A549 (cell line): ENCODE results near the gene LILRB1. TPM values are rescaled to one million over a fixed set of nuclear protein-coding genes. Genes with fewer than 3 reads are reported as not detected.

Source experiments
- ATAC-seq, 2 experiments: fragments of 200-7000 bp in 1 of 2; fragments of >200 bp in 1 of 2; cut with Nextera tagmentation in 1 of 2; cut with Tn5 transposase in 1 of 2; 3 replicates each; pipeline versions ENCODE4 v1.8.0 to v1.9.1; 2018 to 2020; ENCODE audit warnings: mild to moderate bottlenecking in 1 of 2, moderate library complexity in 1 of 2
- CTCF ChIA-PET: fragments of 300-600 bp; sonication (Branson Sonifier 250); formaldehyde crosslinking; extraction: SDS; loops from one replicate; lab custom pipeline; 2021; ENCODE audit warnings: antibody characterized with exemption, inconsistent platforms; lab: Yijun Ruan, JAX
- POLR2A ChIA-PET: fragments of 350-600 bp; formaldehyde crosslinking; extraction: SDS; loops from one replicate; lab custom pipeline; 2021; ENCODE audit warnings: antibody characterized with exemption, inconsistent platforms; lab: Yijun Ruan, JAX
- DNase-seq, 2 experiments: peaks; one replicate each; pipeline versions ENCODE4 v3.0.0 to v3.0.0-alpha.2; 2011 to 2016; ENCODE audit warnings: low read depth in 1 of 2, low spot score in 1 of 2
- FAIRE-seq: peaks from 2 replicates; lab custom pipeline; 2011; peaks lifted over from hg19 to GRCh38; lab: Jason Lieb, UNC
- H3K27ac ChIP-seq, 2 experiments: fragments of >200 bp; sonication (Bioruptor Twin); formaldehyde crosslinking; 3 replicates each; pipeline ENCODE4 v1.5.1; 2016 to 2017
- H3K4me1 ChIP-seq: fragments of >200 bp; sonication (Bioruptor Twin); formaldehyde crosslinking; 3 replicates; pipeline ENCODE4 v1.6.1; 2016
- H3K4me2 ChIP-seq: fragments of >200 bp; sonication (Bioruptor Twin); formaldehyde crosslinking; 3 replicates; pipeline ENCODE4 v1.6.1; 2016
- H3K4me3 ChIP-seq: fragments of >200 bp; sonication (Bioruptor Twin); formaldehyde crosslinking; 3 replicates; pipeline ENCODE4 v1.5.1; 2016
- H3K9me3 ChIP-seq: fragments of >200 bp; sonication (Bioruptor Twin); formaldehyde crosslinking; 3 replicates; pipeline ENCODE4 v1.6.1; 2016
- ATOH8 ChIP-seq: fragments of 250-450 bp; sonication (Bioruptor Pico); IDR thresholded peaks from 2 replicates; pipeline ENCODE4 v1.5.0; 2020; ENCODE audit warnings: low read depth, mild to moderate bottlenecking, moderate library complexity
- CBX2 ChIP-seq: fragments of 200-600 bp; sonication (generic); IDR thresholded peaks from 2 replicates; pipeline ENCODE4 v1.6.1; 2016; ENCODE audit warnings: low read depth, mild to moderate bottlenecking, borderline replicate concordance
- CHD2 ChIP-seq: fragments of 150-350 bp; IDR thresholded peaks from 2 replicates; pipeline ENCODE4 v1.6.1; 2014; ENCODE audit warnings: low read length; ENCODE audit not compliant: partially characterized antibody
- CHD4 ChIP-seq: fragments of 200-600 bp; sonication (generic); IDR thresholded peaks from 2 replicates; pipeline ENCODE4 v1.6.1; 2016; ENCODE audit warnings: antibody characterized with exemption, mild to moderate bottlenecking, borderline replicate concordance
- EHMT2 ChIP-seq: fragments of 200-600 bp; sonication (generic); IDR thresholded peaks from 2 replicates; pipeline ENCODE4 v1.6.1; 2016; ENCODE audit warnings: antibody characterized with exemption, low read depth, mild to moderate bottlenecking, moderate library complexity
- EP300 ChIP-seq, 2 experiments: fragments of >200 bp; sonication (Bioruptor Twin); formaldehyde crosslinking; IDR thresholded peaks; 2 replicates in 1 of 2; 3 replicates in 1 of 2; pipeline ENCODE4 v1.6.1; 2016 to 2017
- GATA3 ChIP-seq: IDR thresholded peaks from 2 replicates; pipeline ENCODE4 v1.6.1; 2012; ENCODE audit warnings: borderline replicate concordance
- HES2 ChIP-seq: fragments of >200 bp; sonication (Bioruptor Twin); formaldehyde crosslinking; IDR thresholded peaks from 2 replicates; pipeline ENCODE4 v1.6.1; 2016
- HMGXB4 ChIP-seq: fragments of 250-450 bp; sonication (Bioruptor Pico); IDR thresholded peaks from 2 replicates; pipeline ENCODE4 v1.5.0; 2021; ENCODE audit warnings: mild to moderate bottlenecking, moderate library complexity, borderline replicate concordance
- HOXA7 ChIP-seq: fragments of 250-450 bp; sonication (Bioruptor Pico); IDR thresholded peaks from 2 replicates; pipeline ENCODE4 v1.5.0; 2020; ENCODE audit warnings: mild to moderate bottlenecking, moderate library complexity
- KDM1A ChIP-seq: fragments of 200-600 bp; sonication (generic); IDR thresholded peaks from 2 replicates; pipeline ENCODE4 v1.6.1; 2016; ENCODE audit warnings: low read depth, mild to moderate bottlenecking
- MAZ ChIP-seq: fragments of 150-350 bp; IDR thresholded peaks from 2 replicates; pipeline ENCODE4 v1.6.1; 2014; ENCODE audit warnings: antibody characterized with exemption, low read depth, low read length, borderline replicate concordance
- MYC ChIP-seq: IDR thresholded peaks from 2 replicates; pipeline ENCODE4 v1.6.1; 2012; ENCODE audit warnings: mild to moderate bottlenecking, inconsistent platforms, low read length, improper control_type of control experiment, borderline replicate concordance
- NPAS2 ChIP-seq: fragments of 250-450 bp; sonication (Bioruptor Pico); IDR thresholded peaks from 2 replicates; pipeline ENCODE4 v1.8.0; 2022; ENCODE audit warnings: mild to moderate bottlenecking, moderate library complexity, borderline replicate concordance
- NR3C1 ChIP-seq: fragments of >200 bp; sonication (Bioruptor Twin); formaldehyde crosslinking; IDR thresholded peaks from 3 replicates; pipeline ENCODE4 v1.6.1; 2017
- PHF8 ChIP-seq: fragments of 200-600 bp; sonication (generic); IDR thresholded peaks from 2 replicates; pipeline ENCODE4 v1.6.1; 2016; ENCODE audit warnings: low read depth, mild to moderate bottlenecking, antibody characterized with exemption, moderate library complexity, borderline replicate concordance
- POLR2AphosphoS2 ChIP-seq: conservative IDR thresholded peaks from 2 replicates; pipeline ENCODE4 v1.6.1; 2012; ENCODE audit warnings: low read length, improper control_type of control experiment, inconsistent platforms
- RAD21 ChIP-seq, 2 experiments: fragments of >200 bp in 1 of 2; sonication (Bioruptor Twin) in 1 of 2; formaldehyde crosslinking in 1 of 2; IDR thresholded peaks in 1 of 2; conservative IDR thresholded peaks in 1 of 2; 2 replicates in 1 of 2; 3 replicates in 1 of 2; pipeline ENCODE4 v1.6.1; 2012 to 2018; ENCODE audit warnings: inconsistent platforms in 1 of 2
- RARB ChIP-seq: fragments of 250-450 bp; sonication (Bioruptor Pico); IDR thresholded peaks from 2 replicates; pipeline ENCODE4 v1.8.0; 2021; ENCODE audit warnings: mild to moderate bottlenecking, moderate library complexity
- RCOR1 ChIP-seq: fragments of 150-350 bp; IDR thresholded peaks from 2 replicates; pipeline ENCODE4 v1.6.1; 2014; ENCODE audit warnings: antibody characterized with exemption, low read length, low read depth
- SREBF2 ChIP-seq: fragments of 450-650 bp; IDR thresholded peaks from 2 replicates; pipeline ENCODE4 v1.6.1; 2014; ENCODE audit warnings: mild to moderate bottlenecking, moderate library complexity
- TP53 ChIP-seq: fragments of 250-450 bp; sonication (Bioruptor Pico); IDR thresholded peaks from 2 replicates; pipeline ENCODE4 v1.5.0; 2021; ENCODE audit warnings: mild to moderate bottlenecking, moderate library complexity
- ZC3H11A ChIP-seq: fragments of 450-650 bp; IDR thresholded peaks from 2 replicates; pipeline ENCODE4 v1.6.1; 2014; ENCODE audit warnings: antibody characterized with exemption, mild to moderate bottlenecking
- ZNF302 ChIP-seq: fragments of 250-450 bp; sonication (Bioruptor Pico); IDR thresholded peaks from 2 replicates; pipeline ENCODE4 v1.9.0; 2021; ENCODE audit warnings: inconsistent platforms, mild to moderate bottlenecking, moderate library complexity
- WGBS: methylation state at CpG from one replicate; pipeline ENCODE4 v1.1.6; 2017; ENCODE audit errors: missing lambda C conversion rate; 5-methylcytosine and 5-hydroxymethylcytosine counted together
- polyA plus RNA-seq, 4 experiments: library from polyadenylated mRNA; depleted of rRNA in 3 of 4; stranded (reverse); fragments of >200 nt; fragmentation: RNase III in 1 of 4; extraction: RNeasy Plus Mini Kit Qiagen cat#74134 plus additional on column Dnase treatment in 1 of 4; gene quantifications; 2 replicates in 3 of 4; 3 replicates in 1 of 4; pipeline ENCODE4 v1.2.3, GENCODE V29; 2011 to 2017
- TF ChIP-seq, protein P1 (sequence below): IDR thresholded peaks from 2 replicates; pipeline ENCODE4 v1.6.1; 2012; ENCODE audit warnings: low read depth, borderline replicate concordance
- TF ChIP-seq, protein P2 (sequence below): IDR thresholded peaks from 2 replicates; pipeline ENCODE4 v1.6.1; 2012
- TF ChIP-seq, protein P3 (sequence below): IDR thresholded peaks from 2 replicates; pipeline ENCODE4 v1.6.1; 2012
- TF ChIP-seq, protein P4 (sequence below): fragments of 450-650 bp; IDR thresholded peaks from 2 replicates; pipeline ENCODE4 v1.6.1; 2014; ENCODE audit warnings: antibody characterized with exemption

The LILRB1 gene
- polyA plus RNA-seq, 2 of the 4 experiments (the other 2 are of a cell fraction), result not detected

DNA sequence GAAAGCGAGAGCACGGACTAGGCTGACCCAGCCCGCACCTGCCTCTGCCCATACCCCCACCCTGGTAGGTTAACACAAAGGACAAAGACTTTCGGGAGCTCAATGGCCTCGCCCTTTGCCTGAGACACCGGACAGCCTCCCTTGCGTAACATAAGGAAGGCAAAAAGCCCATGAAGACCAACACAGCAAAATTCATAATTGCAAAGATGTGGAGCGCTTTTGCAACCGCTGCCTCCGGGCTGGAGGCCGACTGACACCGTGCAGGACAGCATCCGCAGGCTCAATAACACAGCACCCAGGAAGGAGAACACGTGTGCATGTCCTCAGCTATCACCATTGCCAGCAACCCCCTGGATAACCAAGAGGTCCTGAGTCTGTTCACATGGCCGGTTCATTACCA, 21.5 kb upstream of the LILRB1 start (continued):
- no peak for TF ChIP-seq HMGXB4 (CRISPR knock-in tag)
- TF ChIP-seq RCOR1, result no peak
- no peak for TF ChIP-seq TP53 (CRISPR knock-in tag)

- ChIA-PET CTCF (no interaction called here), POLR2A (no interaction called here)
- H3K9me3 ChIP-seq, result peaks cover 17% of the 10 kb centered on the region; the same call in 2 of the 3 replicates
- no peak overlapping the region for H3K4me3 ChIP-seq
- TF ChIP-seq POLR2AphosphoS2, result no peak
- TF ChIP-seq EHMT2, result no peak
- TF ChIP-seq NPAS2, result no peak
- TF ChIP-seq CBX2, result no peak
- no peak for TF ChIP-seq ZNF302 (CRISPR knock-in tag)
- TF ChIP-seq PHF8, result no peak
- TF ChIP-seq RARB (CRISPR knock-in tag), result no peak
- no peak for TF ChIP-seq NR3C1
- TF ChIP-seq, protein P1, sequence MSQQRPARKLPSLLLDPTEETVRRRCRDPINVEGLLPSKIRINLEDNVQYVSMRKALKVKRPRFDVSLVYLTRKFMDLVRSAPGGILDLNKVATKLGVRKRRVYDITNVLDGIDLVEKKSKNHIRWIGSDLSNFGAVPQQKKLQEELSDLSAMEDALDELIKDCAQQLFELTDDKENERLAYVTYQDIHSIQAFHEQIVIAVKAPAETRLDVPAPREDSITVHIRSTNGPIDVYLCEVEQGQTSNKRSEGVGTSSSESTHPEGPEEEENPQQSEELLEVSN, result no peak
- no peak for TF ChIP-seq KDM1A
- TF ChIP-seq SREBF2, result no peak
- no peak for TF ChIP-seq EP300 (IDR thresholded peaks at IDR 0.05)
- no peak for TF ChIP-seq CHD4
- TF ChIP-seq MYC, result no peak
- TF ChIP-seq GATA3, result no peak
- TF ChIP-seq, protein P2, sequence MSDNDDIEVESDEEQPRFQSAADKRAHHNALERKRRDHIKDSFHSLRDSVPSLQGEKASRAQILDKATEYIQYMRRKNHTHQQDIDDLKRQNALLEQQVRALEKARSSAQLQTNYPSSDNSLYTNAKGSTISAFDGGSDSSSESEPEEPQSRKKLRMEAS, result no peak
- TF ChIP-seq RAD21 (conservative IDR thresholded peaks at IDR 0.05 in 1 of 2, IDR thresholded peaks at IDR 0.05 in 1 of 2), result no peak
- TF ChIP-seq HOXA7 (CRISPR knock-in tag), result no peak
- 54% methylated on average over 22 of the region's 26 CpGs for WGBS
- no peak overlapping the region for H3K4me2 ChIP-seq
- ATAC-seq (no peak), DNase-seq (no peak), FAIRE-seq (no peak)
- H3K27ac ChIP-seq, result no peak overlapping the region
- no peaks in the 10 kb centered on the region for H3K4me1 ChIP-seq
Observed at GRCh38 chr19:54609356-54609791, 20.9 kb upstream of the LILRB1 start.

DNA sequence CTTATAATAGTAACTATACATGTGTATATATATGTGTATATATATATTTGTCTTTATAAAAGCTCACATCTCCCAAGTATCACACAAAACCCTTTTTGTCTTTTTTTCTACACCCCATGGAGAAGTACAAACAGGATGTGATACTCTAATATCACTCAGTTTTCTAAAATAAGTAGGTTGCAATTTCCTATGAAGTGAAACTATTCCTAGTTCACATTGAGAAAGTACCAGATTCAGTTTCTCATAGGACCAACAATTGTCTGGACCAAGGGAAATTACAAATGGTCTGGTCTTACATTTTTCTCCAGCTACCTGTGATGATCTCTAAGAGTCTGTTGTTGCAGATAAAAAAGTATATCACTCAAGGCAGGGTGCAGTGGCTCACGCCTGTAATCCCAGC, 17.9 kb upstream of the LILRB1 start:
- ChIA-PET POLR2A (no interaction called here), CTCF (no interaction called here)
- FAIRE-seq (no peak), DNase-seq (no peak), ATAC-seq (no peak)
- H3K9me3 ChIP-seq, result 0 out of 3 replicates have a peak, but pooled peaks cover 3% of the 10 kb centered on the region
- no peaks in the 10 kb centered on the region for H3K4me1 ChIP-seq
- H3K27ac ChIP-seq, result no peak overlapping the region
- 4% methylated on average over 1 of the region's 1 CpG for WGBS
- H3K4me2 ChIP-seq, result no peak overlapping the region
- H3K4me3 ChIP-seq, result no peak overlapping the region
- TF ChIP-seq, protein P3, sequence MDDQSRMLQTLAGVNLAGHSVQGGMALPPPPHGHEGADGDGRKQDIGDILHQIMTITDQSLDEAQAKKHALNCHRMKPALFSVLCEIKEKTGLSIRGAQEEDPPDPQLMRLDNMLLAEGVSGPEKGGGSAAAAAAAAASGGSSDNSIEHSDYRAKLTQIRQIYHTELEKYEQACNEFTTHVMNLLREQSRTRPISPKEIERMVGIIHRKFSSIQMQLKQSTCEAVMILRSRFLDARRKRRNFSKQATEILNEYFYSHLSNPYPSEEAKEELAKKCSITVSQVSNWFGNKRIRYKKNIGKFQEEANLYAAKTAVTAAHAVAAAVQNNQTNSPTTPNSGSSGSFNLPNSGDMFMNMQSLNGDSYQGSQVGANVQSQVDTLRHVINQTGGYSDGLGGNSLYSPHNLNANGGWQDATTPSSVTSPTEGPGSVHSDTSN, result no peak
- TF ChIP-seq ATOH8 (CRISPR knock-in tag) (no peak), PHF8 (no peak), ZC3H11A (no peak), KDM1A (no peak), CHD2 (no peak), HES2 (no peak), MAZ (no peak)
- TF ChIP-seq, protein P4, sequence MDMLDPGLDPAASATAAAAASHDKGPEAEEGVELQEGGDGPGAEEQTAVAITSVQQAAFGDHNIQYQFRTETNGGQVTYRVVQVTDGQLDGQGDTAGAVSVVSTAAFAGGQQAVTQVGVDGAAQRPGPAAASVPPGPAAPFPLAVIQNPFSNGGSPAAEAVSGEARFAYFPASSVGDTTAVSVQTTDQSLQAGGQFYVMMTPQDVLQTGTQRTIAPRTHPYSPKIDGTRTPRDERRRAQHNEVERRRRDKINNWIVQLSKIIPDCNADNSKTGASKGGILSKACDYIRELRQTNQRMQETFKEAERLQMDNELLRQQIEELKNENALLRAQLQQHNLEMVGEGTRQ, result no peak
- TF ChIP-seq, protein P2, result no peak
